Muscle of leg (tissue), 11 donors: ENCODE measurements around the gene SIN3B. TPM values are rescaled to one million over a fixed set of nuclear protein-coding genes. Genes with fewer than 3 reads are reported as not detected.

ENCODE experiments used
- DNase-seq: peaks from one replicate; pipeline ENCODE4 v3.0.0; 2013
- H3K27ac ChIP-seq: one replicate; pipeline ENCODE4 v1.5.1; 2013; ENCODE audit warnings: mild to moderate bottlenecking, low read length, control low read depth
- H3K27me3 ChIP-seq: one replicate; pipeline ENCODE4 v1.6.1; 2013; ENCODE audit warnings: low read length; ENCODE audit not compliant: control insufficient read depth, insufficient read depth
- H3K36me3 ChIP-seq: one replicate; pipeline ENCODE4 v1.6.1; 2013; ENCODE audit warnings: low read length; ENCODE audit not compliant: control insufficient read depth, insufficient read depth
- H3K4me1 ChIP-seq: one replicate; pipeline ENCODE4 v1.6.1; 2013; ENCODE audit warnings: low read length; ENCODE audit not compliant: control insufficient read depth, insufficient read depth
- H3K4me3 ChIP-seq: one replicate; pipeline ENCODE4 v1.5.1; 2013; ENCODE audit warnings: low read length, control low read depth
- H3K9me3 ChIP-seq: replicated peaks from 2 replicates; pipeline ENCODE4 v1.6.1; 2013; ENCODE audit warnings: low read depth, low read length; ENCODE audit not compliant: control insufficient read depth
- WGBS: methylation state at CpG from one replicate; pipeline ENCODE4 v1.1.5; 2013; ENCODE audit warnings: missing lambda C conversion rate; ENCODE audit not compliant: insufficient coverage; 5-methylcytosine and 5-hydroxymethylcytosine counted together
- polyA plus RNA-seq, 8 donors: library from polyadenylated mRNA; unstranded; fragments of 120-200 nt; gene quantifications; one replicate each; pipeline versions ENCODE4 v1.2.1 to v1.2.3, GENCODE V29; 2013; ENCODE audit warnings: inconsistent platforms in 1 of 8, low replicate concordance in 1 of 8; ENCODE audit not compliant: insufficient read length in 8 of 8, insufficient read depth in 1 of 8
- total RNA-seq: library from RNA; stranded (reverse); fragments of 120-200 nt; gene quantifications from one replicate; pipeline ENCODE4 v1.2.4, GENCODE V29; 2013

The SIN3B gene
- total and polyA plus RNA-seq, 9 donors = 15.0 to 50.1 (median 39.6) TPM

- Histone ChIP-seq H3K36me3 (no peaks in the 10 kb centered on the region), H3K27me3 (peaks cover 19% of the 10 kb centered on the region), H3K9me3 (no peaks in the 10 kb centered on the region), H3K4me1 (peaks cover 26% of the 10 kb centered on the region), H3K27ac (no peak overlapping the region), H3K4me3 (no peak overlapping the region)
- DNase-seq = no peak
- 17% methylated on average over 1 of the region's 7 CpGs for WGBS
These were observed 64.9 kb downstream of the SIN3B start for GRCh38 chr19:16894080-16894479.

- Histone ChIP-seq H3K9me3 (no peaks in the 10 kb centered on the region), H3K27me3 (peaks cover 14% of the 10 kb centered on the region), H3K4me3 (peak overlapping the region; percentile 24), H3K27ac (no peak overlapping the region), H3K4me1 (peaks cover 21% of the 10 kb centered on the region), H3K36me3 (no peaks in the 10 kb centered on the region)
- peak; percentile 32 for DNase-seq
- WGBS = 15% methylated on average over 5 of the region's 30 CpGs
These were observed 66.4 kb downstream of the SIN3B start for GRCh38 chr19:16895467-16896145.

DNA sequence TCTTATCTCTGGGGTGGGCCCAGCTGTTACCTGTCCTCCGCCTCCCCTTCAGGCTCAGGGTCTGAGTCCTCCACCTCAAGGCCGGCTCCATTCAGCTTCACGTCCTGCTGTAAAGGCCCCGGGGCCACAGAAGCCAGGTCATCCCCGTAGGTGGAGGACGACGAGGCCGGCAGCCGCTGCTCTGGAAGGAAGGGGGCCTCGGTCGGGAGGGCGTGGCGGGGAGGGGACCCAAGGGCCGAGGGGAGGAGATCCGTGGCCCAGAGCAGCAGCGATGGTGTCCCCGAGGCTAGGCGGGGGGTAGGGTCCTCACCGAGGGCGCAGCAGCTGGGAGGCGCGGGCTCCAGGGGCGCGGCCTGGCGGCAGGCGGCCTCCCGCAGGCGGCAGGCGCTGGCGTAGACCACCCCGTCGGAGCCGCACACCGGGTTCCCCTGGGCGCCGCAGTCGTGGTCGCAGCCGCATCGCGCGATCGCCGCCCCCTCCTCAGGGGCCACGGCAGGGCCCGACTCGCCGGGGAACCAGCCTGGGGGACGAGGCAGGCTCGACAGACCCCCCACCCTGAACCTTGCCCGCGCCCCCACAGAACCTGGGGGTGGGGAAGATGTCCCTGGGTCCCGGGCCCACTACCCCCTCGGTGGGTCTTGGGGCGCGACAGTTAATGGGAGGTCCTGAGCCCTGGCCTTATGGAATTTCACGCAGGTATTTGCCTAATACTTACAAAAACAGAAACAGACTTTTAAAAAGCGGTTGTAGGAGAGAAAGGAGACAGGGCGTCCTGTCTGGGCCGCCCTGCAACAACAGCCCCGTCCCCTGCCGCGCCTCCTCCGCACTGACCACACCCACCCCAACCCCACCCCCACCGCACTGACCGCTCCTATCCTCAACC is 67.2 kb downstream of the SIN3B start:
- DNase-seq = no peak
- Histone ChIP-seq H3K4me1 (peaks cover 21% of the 10 kb centered on the region), H3K9me3 (no peaks in the 10 kb centered on the region), H3K36me3 (no peaks in the 10 kb centered on the region), H3K4me3 (peak overlapping the region; percentile 39), H3K27ac (peak overlapping the region; percentile 35), H3K27me3 (peaks cover 14% of the 10 kb centered on the region)
- WGBS = 3% methylated on average over 37 of the region's 66 CpGs

DNA sequence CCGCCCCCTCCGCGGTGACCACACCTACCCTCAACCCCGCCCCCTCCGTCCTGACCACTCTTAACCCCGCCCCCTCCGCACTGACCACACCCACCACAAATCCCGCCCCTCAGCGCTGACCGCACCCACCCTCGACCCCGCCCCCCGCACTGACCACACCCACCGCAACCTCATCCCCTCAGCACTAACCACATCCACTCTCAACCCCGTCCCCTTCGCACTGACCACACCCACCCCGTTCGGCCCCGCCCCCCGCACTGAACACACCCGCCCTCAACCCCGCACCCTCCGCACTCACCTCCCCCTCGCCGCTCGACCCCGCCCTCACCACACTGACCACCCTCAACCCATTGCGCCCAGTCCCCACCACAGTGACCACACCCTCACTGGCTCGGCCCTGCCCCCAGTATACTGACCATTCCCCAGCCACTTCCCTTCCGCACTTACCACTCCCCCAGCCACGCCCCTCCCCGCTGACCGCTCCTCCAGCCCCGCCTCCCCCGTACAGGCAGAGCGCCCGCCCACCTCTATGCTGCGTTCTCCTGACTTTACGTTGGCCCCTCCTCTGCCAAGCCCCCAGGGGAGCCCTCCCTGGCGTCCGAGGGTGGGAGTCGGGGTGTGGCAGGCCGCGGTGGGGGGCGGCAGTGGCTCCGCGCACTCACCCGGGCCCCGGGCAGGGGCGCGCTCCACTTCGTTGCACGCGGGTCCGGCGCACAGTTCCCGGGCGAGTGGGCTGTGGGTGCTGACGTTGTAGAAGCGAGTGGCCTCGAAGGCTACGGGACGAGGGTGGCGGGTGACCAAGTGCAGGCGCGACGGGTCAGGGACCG is 68.0 kb downstream of the SIN3B start:
- WGBS = 1% methylated on average over 44 of the region's 68 CpGs

GRCh38 chr19:16897856-16898161 is 68.6 kb downstream of the SIN3B start:
- Histone ChIP-seq H3K27me3 (peaks cover 12% of the 10 kb centered on the region), H3K36me3 (no peaks in the 10 kb centered on the region), H3K4me1 (peaks cover 21% of the 10 kb centered on the region), H3K4me3 (peak overlapping the region; percentile 42), H3K9me3 (no peaks in the 10 kb centered on the region), H3K27ac (no peak overlapping the region)
- 9% methylated on average over 30 of the region's 30 CpGs for WGBS
- no peak for DNase-seq

More for the DNA sequence above, 68.0 kb downstream of the SIN3B start:
- Histone ChIP-seq H3K4me1 (peaks cover 21% of the 10 kb centered on the region), H3K27me3 (peaks cover 12% of the 10 kb centered on the region), H3K4me3 (peak overlapping the region; percentile 42), H3K27ac (no peak overlapping the region), H3K9me3 (no peaks in the 10 kb centered on the region), H3K36me3 (no peaks in the 10 kb centered on the region)
- peak; percentile 92 for DNase-seq

GRCh38 chr19:16898361-16899015 is 69.3 kb downstream of the SIN3B start:
- peaks cover 12% of the 10 kb centered on the region for H3K27me3 ChIP-seq
- H3K36me3 ChIP-seq = no peaks in the 10 kb centered on the region
- H3K4me1 ChIP-seq = peaks cover 17% of the 10 kb centered on the region

GRCh38 chr19:16899566-16900075 is 70.4 kb downstream of the SIN3B start:
- Histone ChIP-seq H3K27me3 (peaks cover 9% of the 10 kb centered on the region), H3K4me1 (peaks cover 10% of the 10 kb centered on the region), H3K4me3 (no peak overlapping the region), H3K36me3 (no peaks in the 10 kb centered on the region), H3K27ac (no peak overlapping the region), H3K9me3 (no peaks in the 10 kb centered on the region)
- 34% methylated on average over 4 of the region's 7 CpGs for WGBS
- no peak for DNase-seq

More at GRCh38 chr19:16898361-16899015, 69.3 kb downstream of the SIN3B start:
- no peak overlapping the region for H3K27ac ChIP-seq
- no peak for DNase-seq
- no peak overlapping the region for H3K4me3 ChIP-seq
- WGBS = 97% methylated on average over 8 of the region's 12 CpGs
- H3K9me3 ChIP-seq = no peaks in the 10 kb centered on the region

GRCh38 chr19:16901491-16902175 is 72.4 kb downstream of the SIN3B start:
- 89% methylated on average over 18 of the region's 19 CpGs for WGBS
- DNase-seq = no peak
- no peak overlapping the region for H3K4me3 ChIP-seq
- no peaks in the 10 kb centered on the region for H3K9me3 ChIP-seq
- H3K4me1 ChIP-seq = peaks cover 1% of the 10 kb centered on the region
- H3K27me3 ChIP-seq = peaks cover under 1% of the 10 kb centered on the region
- H3K36me3 ChIP-seq = no peaks in the 10 kb centered on the region
- H3K27ac ChIP-seq = no peak overlapping the region

DNA sequence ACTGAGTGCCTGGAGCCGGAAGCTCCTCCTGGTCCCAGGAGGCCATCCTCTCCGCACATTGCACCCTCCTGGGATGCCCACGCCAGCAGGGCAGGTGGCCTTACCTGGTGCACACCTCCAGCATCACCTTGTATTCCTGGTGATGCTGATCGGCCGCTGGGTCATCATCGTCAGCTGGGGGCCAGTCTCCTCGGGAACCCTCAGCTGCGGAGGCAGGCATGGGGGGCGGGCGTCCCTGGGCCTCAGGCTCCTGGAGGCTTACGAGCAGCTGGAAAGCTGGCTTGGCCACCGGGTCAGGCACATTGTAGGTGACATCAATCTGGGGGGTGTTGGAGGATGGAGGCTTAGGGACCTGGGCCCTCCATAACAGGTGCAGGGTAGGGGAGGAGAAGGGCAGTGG is 73.3 kb downstream of the SIN3B start:
- Histone ChIP-seq H3K27ac (no peak overlapping the region), H3K4me1 (no peaks in the 10 kb centered on the region), H3K27me3 (no peaks in the 10 kb centered on the region), H3K36me3 (no peaks in the 10 kb centered on the region), H3K9me3 (no peaks in the 10 kb centered on the region), H3K4me3 (no peak overlapping the region)
- 87% methylated on average over 12 of the region's 12 CpGs for WGBS
- DNase-seq = no peak
